HG03175 (cell line): ENCODE results near the gene PLD1.
"Not testable (repeated sequence)": the region's sequence is repeated elsewhere in the genome, so short reads cannot be mapped to it uniquely, and the experiment has no call there.

ENCODE experiments used
- ATAC-seq: cut with Tn5 transposase; IDR thresholded peaks from one replicate; pipeline ENCODE4 v1.9.1; 2021; ENCODE audit warnings: mild to moderate bottlenecking, moderate library complexity; ENCODE audit not compliant: unreplicated experiment

PLD1 gene

DNA sequence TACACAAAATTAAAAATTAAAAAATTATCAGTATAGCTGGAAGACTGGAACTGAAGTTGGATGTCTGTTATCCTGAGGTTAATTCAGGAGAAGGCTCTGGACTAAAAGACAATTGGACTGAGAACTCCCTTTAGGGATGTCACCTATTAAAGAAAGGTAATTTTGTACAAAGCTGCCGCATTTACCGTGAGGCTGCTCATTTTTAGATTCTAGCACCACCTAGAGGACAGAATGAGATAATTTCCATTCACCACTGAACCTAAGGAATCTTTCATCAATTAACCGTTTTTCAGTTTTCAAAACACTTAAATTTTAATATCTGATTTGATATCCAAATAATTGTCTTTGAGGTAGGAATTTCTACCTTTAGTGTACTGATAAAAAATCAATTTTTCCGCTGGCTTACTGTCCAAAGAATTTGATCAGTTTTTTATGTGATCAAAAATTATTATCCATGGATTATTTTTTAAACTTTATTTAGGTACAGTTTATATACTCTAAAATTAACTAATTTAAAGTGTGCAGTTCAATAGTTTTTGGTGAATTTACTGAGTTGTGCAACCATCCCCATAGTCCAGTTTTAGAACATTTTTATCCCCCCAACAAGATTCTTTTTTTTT, 243.4 kb downstream of the PLD1 start:
- ATAC-seq = peak; percentile 50

DNA sequence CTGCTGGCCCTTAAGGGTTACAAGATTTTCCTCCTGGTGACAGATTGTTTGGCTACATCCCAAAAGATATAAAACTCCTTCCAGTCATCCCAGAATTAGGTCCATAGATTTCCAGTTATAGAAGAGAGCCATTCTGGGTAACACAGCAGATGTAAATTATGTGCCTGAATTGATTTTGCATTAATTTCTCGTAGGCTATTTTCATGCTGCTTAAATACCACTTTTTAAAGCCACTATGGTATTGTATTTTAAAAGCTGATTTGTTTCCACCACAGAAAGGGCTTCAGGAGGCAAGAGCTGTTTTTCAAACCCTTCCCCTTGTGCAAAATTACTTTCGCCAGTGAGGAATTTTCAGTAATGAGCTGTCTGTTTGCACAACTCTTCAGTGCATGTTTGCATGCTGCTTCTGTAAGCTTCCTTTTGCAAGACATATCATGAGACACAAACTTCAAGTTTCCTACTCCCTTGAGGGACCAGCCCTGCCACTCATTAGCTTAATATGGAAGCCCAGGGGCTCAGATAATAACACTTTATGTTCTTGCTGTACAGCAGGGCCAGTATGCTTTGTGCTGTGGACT, 244.7 kb downstream of the PLD1 start:
- no peak for ATAC-seq

DNA sequence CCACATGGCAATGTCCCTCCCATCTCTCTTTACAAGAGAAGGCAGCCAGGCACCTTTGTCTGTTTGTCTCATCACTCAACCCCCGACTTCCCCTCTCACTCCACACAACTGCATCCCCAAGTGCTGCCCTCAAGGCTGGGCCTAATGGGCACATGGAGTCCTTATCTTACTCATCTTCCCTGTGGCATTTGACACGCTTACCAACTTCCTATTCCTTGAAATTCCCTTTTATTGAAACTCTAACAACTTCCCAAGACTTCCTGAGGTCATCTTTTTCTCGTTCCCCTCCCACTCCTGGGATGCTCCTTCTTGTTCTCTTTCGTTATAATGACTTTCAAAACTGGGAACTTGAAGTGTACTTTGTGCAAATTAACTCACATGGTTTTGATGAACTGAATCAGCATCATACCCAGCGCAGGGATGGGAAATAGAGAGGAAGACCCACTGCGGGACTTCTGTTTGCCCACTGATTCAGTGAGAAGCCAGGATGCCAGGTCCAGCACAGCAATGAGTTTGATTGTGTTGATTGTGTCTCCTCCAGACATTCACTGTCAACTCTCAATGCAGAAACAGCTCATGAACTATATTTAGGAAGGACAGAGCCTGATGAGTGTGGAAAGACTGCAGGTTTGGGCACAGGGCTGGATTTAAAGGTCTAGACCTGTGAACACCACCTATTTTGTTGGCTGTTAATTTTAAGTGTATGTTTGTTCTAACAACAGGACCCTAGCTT, 245.4 kb downstream of the PLD1 start:
- ATAC-seq = no peak

DNA sequence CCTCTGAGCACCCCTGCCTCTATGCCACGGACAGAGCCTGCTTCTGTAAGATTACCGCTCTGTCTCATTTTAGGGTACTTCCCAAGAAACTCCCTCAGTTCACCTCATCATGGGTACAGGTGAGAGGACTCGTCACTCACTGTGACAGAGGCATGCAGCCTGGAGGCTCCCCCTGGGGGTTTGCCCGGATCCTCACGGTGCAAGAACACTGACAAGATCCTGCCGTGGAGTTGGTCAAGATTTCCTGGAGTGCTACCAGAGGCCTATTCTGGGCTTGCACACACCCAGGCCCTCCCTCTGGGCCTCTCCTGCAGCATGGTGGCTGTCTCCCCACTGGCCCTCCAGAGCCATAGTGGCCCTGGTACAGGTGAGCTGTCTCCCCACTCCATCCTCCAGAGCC, 247.0 kb downstream of the PLD1 start:
- no peak for ATAC-seq

DNA sequence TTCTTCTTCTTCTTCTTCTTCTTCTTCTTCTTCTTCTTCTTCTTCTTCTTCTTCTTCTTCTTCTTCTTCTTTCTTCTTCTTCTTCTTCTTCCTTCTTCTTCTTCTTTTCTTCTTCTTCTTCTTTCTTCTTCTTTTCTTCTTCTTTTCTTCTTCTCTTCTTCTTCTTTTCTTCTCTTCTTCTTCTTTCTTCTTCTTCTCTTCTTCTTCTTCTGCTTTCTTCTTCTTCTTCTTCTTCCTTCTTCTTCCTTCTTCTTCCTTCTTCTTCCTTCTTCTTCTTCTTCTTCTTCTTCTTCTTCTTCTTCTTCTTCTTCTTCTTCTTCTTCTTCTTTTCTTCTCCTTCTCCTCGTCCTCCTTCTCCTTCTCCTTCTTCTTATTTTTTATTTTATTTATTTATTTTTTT, 247.8 kb downstream of the PLD1 start:
- not testable (repeated sequence) for ATAC-seq

DNA sequence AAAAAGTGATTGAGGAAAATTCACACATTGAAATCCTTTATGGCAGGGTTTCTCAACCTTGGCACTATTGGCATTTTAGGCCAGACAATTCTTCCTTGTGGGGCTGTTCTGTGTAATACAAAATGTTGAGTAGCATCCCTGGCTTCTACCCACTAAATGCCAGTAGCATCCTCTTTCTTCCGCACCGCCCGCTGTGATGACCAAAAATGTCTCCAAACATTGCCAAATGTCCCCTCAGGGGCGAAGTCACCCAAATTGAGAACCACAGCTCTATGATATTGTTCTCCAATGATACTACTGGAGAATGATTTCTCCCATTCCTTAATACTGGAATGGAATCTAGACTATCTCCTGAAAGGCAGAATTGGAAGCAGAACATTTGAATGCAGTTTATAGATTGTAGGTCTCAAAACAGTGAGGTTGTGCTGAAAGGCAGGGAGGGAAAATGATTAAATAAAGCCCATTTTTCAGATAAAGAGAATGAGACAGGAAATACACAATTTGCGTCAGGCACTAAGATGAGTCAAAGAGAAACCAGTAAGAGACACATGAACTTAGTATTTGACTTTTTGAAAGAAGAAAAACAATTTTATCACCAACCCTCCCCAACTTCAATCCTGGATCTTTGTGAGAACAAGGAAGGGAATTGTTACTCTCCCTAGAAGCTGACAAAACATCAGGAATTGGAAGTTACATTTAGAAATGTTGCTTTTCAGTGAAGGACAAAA, 248.5 kb downstream of the PLD1 start:
- peak; percentile 66 for ATAC-seq

DNA sequence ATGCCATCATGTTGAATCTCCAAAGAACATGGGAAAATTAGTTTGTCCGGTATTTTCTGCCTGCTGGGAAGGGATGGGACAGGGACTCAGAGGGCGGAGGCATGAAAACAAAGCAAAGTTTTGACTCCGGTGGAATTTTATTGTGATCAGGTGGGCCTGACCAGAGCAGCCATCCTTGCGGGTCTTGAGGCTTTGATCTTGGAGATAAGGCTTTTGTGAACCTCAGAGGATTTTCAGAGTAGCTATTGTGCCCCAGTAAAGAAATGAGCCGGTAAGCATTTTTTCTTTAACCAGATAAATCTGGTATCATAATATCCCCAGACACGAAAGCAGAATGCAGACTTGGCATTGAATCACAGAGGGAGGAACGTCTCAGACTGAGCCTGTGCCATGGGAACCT, 250.7 kb downstream of the PLD1 start:
- no peak for ATAC-seq

DNA sequence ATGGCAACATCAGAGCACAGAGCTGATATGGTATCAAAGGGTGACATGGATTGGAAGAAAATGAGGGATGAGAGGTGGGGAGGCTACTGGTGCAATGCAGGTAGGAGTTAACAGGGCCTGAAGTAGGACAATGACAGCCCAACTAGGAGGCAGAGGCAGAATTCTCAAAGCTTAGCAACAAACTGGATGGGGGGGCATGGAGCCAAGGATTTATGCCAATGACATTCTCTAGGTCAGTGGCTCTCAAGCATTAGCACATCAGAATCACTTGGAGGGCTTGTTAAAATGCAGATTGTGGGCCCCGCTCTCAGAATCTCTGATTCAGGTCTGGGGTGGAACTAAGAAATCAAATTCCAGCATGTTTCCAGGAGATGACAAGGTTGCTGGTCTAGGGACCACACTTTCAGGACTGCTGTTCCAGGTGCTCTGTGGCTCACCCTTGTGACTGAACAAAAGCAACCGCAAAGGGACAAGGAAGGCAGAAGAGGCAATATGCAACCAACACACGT, 252.0 kb downstream of the PLD1 start:
- no peak for ATAC-seq

DNA sequence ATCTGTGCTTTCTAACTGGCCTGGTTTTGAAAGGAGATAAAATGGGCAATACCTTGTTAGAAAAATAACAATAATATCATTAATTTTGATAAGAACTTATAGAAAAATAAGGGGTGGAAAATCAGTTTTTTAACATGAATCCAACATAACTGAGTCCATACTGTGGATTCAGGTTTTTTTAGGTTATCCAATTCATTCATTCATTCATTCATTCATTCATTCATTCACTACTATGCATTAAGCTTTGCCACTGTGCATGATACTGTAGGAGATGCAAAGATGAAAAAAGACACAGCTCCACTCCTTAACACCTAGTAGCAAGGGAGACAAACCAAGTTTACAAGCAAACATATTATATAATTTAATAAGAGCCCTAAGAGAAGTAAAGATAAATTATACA, 253.1 kb downstream of the PLD1 start:
- ATAC-seq = no peak

DNA sequence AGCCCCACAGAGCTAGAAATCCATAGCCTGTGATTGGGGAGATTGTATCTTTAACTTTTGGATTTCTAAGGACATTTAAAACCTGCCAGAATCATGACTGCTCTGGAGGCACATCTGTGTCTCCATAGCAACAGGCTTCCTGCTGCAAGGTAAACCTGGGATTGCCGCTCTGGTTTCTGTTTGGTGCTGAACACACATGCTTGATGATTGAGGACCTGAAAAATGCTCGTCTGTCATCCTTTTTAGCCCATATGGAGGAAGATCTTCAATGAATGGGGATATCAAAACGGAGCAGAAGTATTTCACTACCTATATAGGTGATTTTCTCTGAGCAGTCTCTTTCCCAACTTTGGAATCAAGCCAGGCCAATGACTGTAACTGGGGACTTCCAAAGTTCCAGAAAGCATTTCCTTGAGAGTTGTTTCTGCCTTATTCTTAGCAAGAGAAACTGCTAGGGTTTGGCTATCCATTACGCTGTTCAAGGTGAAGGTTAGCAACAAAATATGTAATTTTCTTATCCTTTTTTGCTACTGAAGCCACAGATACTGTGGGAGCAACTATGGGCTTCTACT, 253.6 kb downstream of the PLD1 start:
- ATAC-seq = no peak

DNA sequence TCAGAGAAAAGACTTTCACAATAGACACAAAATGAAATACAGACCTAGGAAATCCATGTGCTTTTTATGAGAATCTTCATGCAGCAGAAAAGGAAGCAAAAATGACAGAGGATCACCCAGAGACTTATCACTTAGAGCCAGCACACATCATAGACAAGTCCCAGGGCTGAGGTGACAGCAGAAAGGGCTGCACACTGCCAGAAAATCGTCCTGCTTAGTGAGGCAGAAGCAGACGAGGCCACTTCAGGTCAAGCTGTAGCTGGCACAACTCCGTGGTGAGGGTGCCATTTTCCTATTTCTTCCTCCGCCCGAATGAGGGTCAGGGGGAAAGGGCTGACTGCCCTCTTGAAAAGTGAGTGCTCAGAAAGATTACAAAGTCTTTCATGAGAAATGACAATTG, 254.1 kb downstream of the PLD1 start:
- no peak for ATAC-seq

DNA sequence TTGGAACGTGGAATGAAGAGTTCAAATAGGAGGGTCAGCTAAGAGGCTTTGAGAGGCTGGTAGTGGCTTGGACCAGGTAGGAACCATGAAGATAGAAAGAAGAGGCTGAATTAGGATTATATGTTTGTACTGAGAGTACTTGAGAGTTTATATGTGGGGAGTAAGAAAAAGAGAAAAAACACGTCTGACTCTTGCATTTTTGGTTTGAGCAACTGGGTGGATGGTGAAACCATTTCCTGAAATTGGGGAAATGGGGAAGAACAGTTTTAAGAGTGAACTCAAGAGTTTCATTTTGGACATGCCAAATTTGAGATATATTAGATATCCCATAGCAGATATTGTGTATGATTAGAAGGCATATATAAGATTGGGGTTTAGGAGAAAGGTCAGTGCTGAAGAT, 257.2 kb downstream of the PLD1 start:
- ATAC-seq = no peak

DNA sequence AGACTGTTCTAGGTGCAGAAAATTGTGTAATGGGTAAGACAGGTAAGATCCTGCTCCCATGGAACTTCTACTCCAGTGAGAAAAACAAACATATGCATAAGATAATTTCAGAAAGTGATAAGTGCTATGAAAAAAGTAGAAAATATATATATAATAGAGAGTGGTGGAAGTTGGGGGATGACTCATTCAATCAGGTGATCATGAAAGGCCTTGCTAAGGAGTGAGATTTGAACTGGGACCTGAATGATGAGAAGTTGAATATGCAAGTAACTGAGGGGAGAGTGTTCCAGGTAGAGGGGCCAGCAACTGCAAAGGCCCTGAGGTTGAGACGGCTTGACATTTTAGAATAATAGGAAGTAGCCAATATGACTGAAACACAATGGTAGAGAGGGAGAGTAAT, 257.8 kb downstream of the PLD1 start:
- ATAC-seq = no peak

DNA sequence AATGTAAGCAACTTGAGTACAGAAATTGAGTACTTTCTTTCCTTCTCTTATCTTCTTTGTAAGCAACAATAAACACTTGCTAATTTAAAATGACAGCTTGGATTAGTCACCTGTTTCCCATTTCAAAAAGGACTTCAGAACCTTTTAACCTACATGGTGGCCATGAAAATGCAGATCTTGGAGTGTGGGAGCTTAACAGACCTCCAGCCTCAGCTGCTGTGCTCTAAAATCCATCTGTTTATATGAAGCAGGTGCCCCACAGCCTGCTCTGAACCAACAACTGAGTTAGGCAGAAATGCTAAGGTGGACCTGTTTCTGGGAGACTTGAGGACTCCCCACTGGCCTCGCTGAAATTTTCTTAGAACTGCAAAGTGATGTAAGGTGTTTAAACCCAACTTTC, 259.0 kb downstream of the PLD1 start:
- no peak for ATAC-seq
